DND-41 (cell line): ENCODE measurements around the gene BCO1.

Experiments
- ATAC-seq: fragments of 200-7000 bp; cut with Tn5 transposase; 3 replicates; pipeline ENCODE4 v1.9.1; 2021; ENCODE audit warnings: low read depth; ENCODE audit not compliant: insufficient read depth
- DNase-seq: peaks from one replicate; pipeline ENCODE4 v3.0.0-alpha.2; 2020
- H2AFZ ChIP-seq: 2 replicates; pipeline ENCODE4 v1.6.0; 2012; ENCODE audit warnings: low read depth, low read length
- H3K27ac ChIP-seq: 2 replicates; pipeline ENCODE4 v1.5.1; 2012; ENCODE audit warnings: low read length, inconsistent platforms
- H3K27me3 ChIP-seq: fragments of 200-600 bp; sonication (generic); 2 replicates; pipeline ENCODE4 v1.6.0; 2012; ENCODE audit warnings: low read length, mild to moderate bottlenecking, inconsistent platforms; ENCODE audit not compliant: insufficient read depth, poor library complexity
- H3K36me3 ChIP-seq: 2 replicates; pipeline ENCODE4 v1.5.1; 2012; ENCODE audit warnings: low read length, inconsistent platforms; ENCODE audit not compliant: insufficient read depth
- H3K4me1 ChIP-seq: 2 replicates; pipeline ENCODE4 v1.5.1; 2012; ENCODE audit warnings: mild to moderate bottlenecking, low read length; ENCODE audit not compliant: insufficient read depth
- H3K4me2 ChIP-seq: 2 replicates; pipeline ENCODE4 v1.6.0; 2012; ENCODE audit warnings: mild to moderate bottlenecking, moderate library complexity, low read length, inconsistent platforms; ENCODE audit not compliant: insufficient read depth
- H3K4me3 ChIP-seq, 2 experiments: fragments of 200-600 bp in 1 of 2; shearing (Covaris generic) in 1 of 2; 2 replicates each; pipeline ENCODE4 v1.5.1; 2012 to 2016; ENCODE audit warnings: inconsistent platforms in 2 of 2, low read length in 2 of 2, mild to moderate bottlenecking in 2 of 2, low read depth in 1 of 2, moderate library complexity in 1 of 2
- H3K79me2 ChIP-seq: 2 replicates; pipeline ENCODE4 v1.6.0; 2012; ENCODE audit warnings: low read length, inconsistent platforms; ENCODE audit not compliant: insufficient read depth
- H3K9ac ChIP-seq: 2 replicates; pipeline ENCODE4 v1.6.0; 2012; ENCODE audit warnings: low read depth, mild to moderate bottlenecking, inconsistent platforms, low read length, moderate library complexity
- H3K9me3 ChIP-seq: 2 replicates; pipeline ENCODE4 v1.5.1; 2012; ENCODE audit warnings: low read length, moderate library complexity, mild to moderate bottlenecking, inconsistent platforms; ENCODE audit not compliant: insufficient read depth, severe bottlenecking
- H4K20me1 ChIP-seq: 2 replicates; pipeline ENCODE4 v1.6.0; 2012; ENCODE audit warnings: low read length; ENCODE audit not compliant: insufficient read depth
- CTCF ChIP-seq: IDR thresholded peaks from 2 replicates; pipeline ENCODE4 v1.5.1; 2012; ENCODE audit warnings: borderline replicate concordance, low read length, moderate library complexity, mild to moderate bottlenecking; ENCODE audit not compliant: poor library complexity, severe bottlenecking; ENCODE audit errors: extremely low read depth
- EZH2 ChIP-seq: IDR thresholded peaks from 3 replicates; pipeline ENCODE4 v1.6.1; 2012; ENCODE audit warnings: borderline replicate concordance, low read depth, mild to moderate bottlenecking, moderate library complexity, low read length, inconsistent platforms; ENCODE audit not compliant: severe bottlenecking

The BCO1 gene

GRCh38 chr16:81277541-81278080, 39.1 kb downstream of the BCO1 start:
- no peak overlapping the region for H3K4me2 ChIP-seq

GRCh38 chr16:81278526-81278925, 40.0 kb downstream of the BCO1 start:
- H3K4me1 ChIP-seq, result no peaks in the 10 kb centered on the region
- H3K27me3 ChIP-seq, result peaks cover 3% of the 10 kb centered on the region
- TF ChIP-seq EZH2 (no peak), CTCF (no peak)
- no peak overlapping the region for H2AFZ ChIP-seq
- H3K9me3 ChIP-seq, result no peaks in the 10 kb centered on the region
- no peak overlapping the region for H3K27ac ChIP-seq
- ATAC-seq, result no peak
- no peaks in the 10 kb centered on the region for H3K79me2 ChIP-seq
- no peak overlapping the region for H3K4me2 ChIP-seq
- H3K4me3 ChIP-seq, result no peak overlapping the region
- no peaks in the 10 kb centered on the region for H4K20me1 ChIP-seq
- H3K9ac ChIP-seq, result no peak overlapping the region
- H3K36me3 ChIP-seq, result no peaks in the 10 kb centered on the region
- no peak for DNase-seq

More at GRCh38 chr16:81277541-81278080, 39.1 kb downstream of the BCO1 start:
- no peak overlapping the region for H3K27ac ChIP-seq
- no peak for ATAC-seq
- no peaks in the 10 kb centered on the region for H4K20me1 ChIP-seq
- TF ChIP-seq EZH2 (no peak), CTCF (no peak)
- H3K27me3 ChIP-seq, result peaks cover 3% of the 10 kb centered on the region
- H3K4me1 ChIP-seq, result no peaks in the 10 kb centered on the region
- no peak for DNase-seq
- H3K9me3 ChIP-seq, result no peaks in the 10 kb centered on the region
- H3K4me3 ChIP-seq, result no peak overlapping the region
- H2AFZ ChIP-seq, result no peak overlapping the region
- no peaks in the 10 kb centered on the region for H3K79me2 ChIP-seq
- H3K36me3 ChIP-seq, result no peaks in the 10 kb centered on the region
- H3K9ac ChIP-seq, result no peak overlapping the region

GRCh38 chr16:81279392-81279791, 40.9 kb downstream of the BCO1 start:
- TF ChIP-seq CTCF (no peak), EZH2 (no peak)
- Histone ChIP-seq H3K4me2 (no peak overlapping the region), H3K4me3 (no peak overlapping the region), H3K79me2 (no peaks in the 10 kb centered on the region), H3K9ac (no peak overlapping the region), H3K27ac (no peak overlapping the region), H4K20me1 (no peaks in the 10 kb centered on the region), H3K9me3 (no peaks in the 10 kb centered on the region), H3K36me3 (no peaks in the 10 kb centered on the region), H3K27me3 (peaks cover 3% of the 10 kb centered on the region), H3K4me1 (no peaks in the 10 kb centered on the region), H2AFZ (no peak overlapping the region)
- DNase-seq (no peak), ATAC-seq (no peak)

- Histone ChIP-seq H3K4me3 (no peak overlapping the region), H3K79me2 (no peaks in the 10 kb centered on the region), H3K4me1 (no peaks in the 10 kb centered on the region), H3K27me3 (peaks cover 3% of the 10 kb centered on the region), H2AFZ (no peak overlapping the region), H3K9ac (no peak overlapping the region), H3K27ac (no peak overlapping the region), H4K20me1 (no peaks in the 10 kb centered on the region), H3K4me2 (no peak overlapping the region), H3K36me3 (no peaks in the 10 kb centered on the region), H3K9me3 (no peaks in the 10 kb centered on the region)
- TF ChIP-seq EZH2 (no peak), CTCF (no peak)
- ATAC-seq (no peak), DNase-seq (no peak)
These were observed 41.9 kb downstream of the BCO1 start for GRCh38 chr16:81280393-81280792.
